ENCODE data around the gene MYO9B.
"Not testable (repeated sequence)": the region's sequence is repeated elsewhere in the genome, so short reads cannot be mapped to it uniquely, and the experiment has no call there.

Gene MYO9B

GRCh38 chr19:17138937-17139598 is 63.5 kb downstream of the MYO9B start:
- Histone ChIP-seq H2AFZ (ENCODE audit: low read depth, low read length) (no peak overlapping the region), H3K9me3 (ENCODE audit: insufficient read depth, low read length, severe bottlenecking) (no peaks in the 10 kb centered on the region), H3K9ac (ENCODE audit: low read depth, low read length) (no peak overlapping the region), H3K4me1 (ENCODE audit: insufficient read depth, low read length) (no peaks in the 10 kb centered on the region), H3K4me3 (ENCODE audit: low read depth in 1 of 2, low read length in 2 of 2) (no peak overlapping the region), H3K27me3 (ENCODE audit: insufficient read depth, low read length, poor library complexity) (no peaks in the 10 kb centered on the region), H3K27ac (ENCODE audit: low read length) (no peak overlapping the region), H3K36me3 (ENCODE audit: insufficient read depth, low read length) (peaks cover 50% of the 10 kb centered on the region), H4K20me1 (ENCODE audit: insufficient read depth, low read length) (peaks cover 12% of the 10 kb centered on the region), H3K79me2 (ENCODE audit: insufficient read depth, low read length) (peaks cover 38% of the 10 kb centered on the region), H3K4me2 (ENCODE audit: insufficient read depth, low read length) (no peak overlapping the region)
- DNase-seq (no peak), ATAC-seq (ENCODE audit: insufficient read depth, low read depth) (no peak)
- TF ChIP-seq CTCF (IDR thresholded peaks at IDR 0.05; ENCODE audit: borderline replicate concordance, extremely low read depth, low read length, poor library complexity, severe bottlenecking) (no peak), EZH2 (IDR thresholded peaks at IDR 0.05; ENCODE audit: borderline replicate concordance, low read depth, low read length, severe bottlenecking) (no peak)

- not testable (repeated sequence) for H3K27me3 ChIP-seq (ENCODE audit: insufficient read depth, low read length, poor library complexity); H3K9ac ChIP-seq (ENCODE audit: low read depth, low read length); ATAC-seq (ENCODE audit: insufficient read depth, low read depth); DNase-seq; H2AFZ ChIP-seq (ENCODE audit: low read depth, low read length); H3K4me1 ChIP-seq (ENCODE audit: insufficient read depth, low read length); H4K20me1 ChIP-seq (ENCODE audit: insufficient read depth, low read length); H3K9me3 ChIP-seq (ENCODE audit: insufficient read depth, low read length, severe bottlenecking); H3K4me2 ChIP-seq (ENCODE audit: insufficient read depth, low read length); H3K4me3 ChIP-seq (ENCODE audit: low read depth in 1 of 2, low read length in 2 of 2); H3K27ac ChIP-seq (ENCODE audit: low read length)
- Histone ChIP-seq H3K79me2 (ENCODE audit: insufficient read depth, low read length) (peaks cover 11% of the 10 kb centered on the region; the same call in 1 of the 2 replicates), H3K36me3 (ENCODE audit: insufficient read depth, low read length) (peaks cover 56% of the 10 kb centered on the region)
These were observed 69.2 kb downstream of the MYO9B start for GRCh38 chr19:17144771-17145170.

GRCh38 chr19:17145546-17146497 is 70.2 kb downstream of the MYO9B start:
- Histone ChIP-seq H3K27me3 (ENCODE audit: insufficient read depth, low read length, poor library complexity) (no peaks in the 10 kb centered on the region), H3K4me3 (ENCODE audit: low read depth in 1 of 2, low read length in 2 of 2) (no peak overlapping the region), H4K20me1 (ENCODE audit: insufficient read depth, low read length) (peaks cover 7% of the 10 kb centered on the region; the same call in 1 of the 2 replicates), H2AFZ (ENCODE audit: low read depth, low read length) (no peak overlapping the region), H3K9me3 (ENCODE audit: insufficient read depth, low read length, severe bottlenecking) (no peaks in the 10 kb centered on the region), H3K9ac (ENCODE audit: low read depth, low read length) (no peak overlapping the region), H3K27ac (ENCODE audit: low read length) (no peak overlapping the region), H3K4me2 (ENCODE audit: insufficient read depth, low read length) (no peak overlapping the region), H3K36me3 (ENCODE audit: insufficient read depth, low read length) (peaks cover 65% of the 10 kb centered on the region), H3K79me2 (ENCODE audit: insufficient read depth, low read length) (peaks cover 11% of the 10 kb centered on the region; the same call in 1 of the 2 replicates), H3K4me1 (ENCODE audit: insufficient read depth, low read length) (no peaks in the 10 kb centered on the region)
- ATAC-seq (ENCODE audit: insufficient read depth, low read depth) (no peak), DNase-seq (no peak)
- no peak for TF ChIP-seq EZH2 (IDR thresholded peaks at IDR 0.05; ENCODE audit: borderline replicate concordance, low read depth, low read length, severe bottlenecking)
- TF ChIP-seq CTCF (IDR thresholded peaks at IDR 0.05; ENCODE audit: borderline replicate concordance, extremely low read depth, low read length, poor library complexity, severe bottlenecking), result no peak

- Histone ChIP-seq H3K9ac (ENCODE audit: low read depth, low read length) (no peak overlapping the region), H4K20me1 (ENCODE audit: insufficient read depth, low read length) (0 out of 2 replicates have a peak, but pooled peaks cover 3% of the 10 kb centered on the region), H3K36me3 (ENCODE audit: insufficient read depth, low read length) (peaks cover 64% of the 10 kb centered on the region), H3K4me2 (ENCODE audit: insufficient read depth, low read length) (no peak overlapping the region), H3K4me1 (ENCODE audit: insufficient read depth, low read length) (no peaks in the 10 kb centered on the region), H3K9me3 (ENCODE audit: insufficient read depth, low read length, severe bottlenecking) (no peaks in the 10 kb centered on the region), H3K4me3 (ENCODE audit: low read depth in 1 of 2, low read length in 2 of 2) (no peak overlapping the region), H3K27me3 (ENCODE audit: insufficient read depth, low read length, poor library complexity) (no peaks in the 10 kb centered on the region), H3K27ac (ENCODE audit: low read length) (no peak overlapping the region), H2AFZ (ENCODE audit: low read depth, low read length) (no peak overlapping the region), H3K79me2 (ENCODE audit: insufficient read depth, low read length) (peaks cover 11% of the 10 kb centered on the region; the same call in 1 of the 2 replicates)
- TF ChIP-seq CTCF (IDR thresholded peaks at IDR 0.05; ENCODE audit: borderline replicate concordance, extremely low read depth, low read length, poor library complexity, severe bottlenecking) (no peak), EZH2 (IDR thresholded peaks at IDR 0.05; ENCODE audit: borderline replicate concordance, low read depth, low read length, severe bottlenecking) (no peak)
- ATAC-seq (ENCODE audit: insufficient read depth, low read depth) (no peak), DNase-seq (no peak)
These were observed 72.6 kb downstream of the MYO9B start for GRCh38 chr19:17148130-17148529.

Measured in DND-41 (cell line).